Hypothalamus (tissue), 51 donors: ENCODE data around the gene MINDY4.

Experiments
- DNase-seq, 51 donors: peaks; one replicate each; lab custom pipeline; 2025; lab: John Stamatoyannopoulos, UW

Gene MINDY4

DNA sequence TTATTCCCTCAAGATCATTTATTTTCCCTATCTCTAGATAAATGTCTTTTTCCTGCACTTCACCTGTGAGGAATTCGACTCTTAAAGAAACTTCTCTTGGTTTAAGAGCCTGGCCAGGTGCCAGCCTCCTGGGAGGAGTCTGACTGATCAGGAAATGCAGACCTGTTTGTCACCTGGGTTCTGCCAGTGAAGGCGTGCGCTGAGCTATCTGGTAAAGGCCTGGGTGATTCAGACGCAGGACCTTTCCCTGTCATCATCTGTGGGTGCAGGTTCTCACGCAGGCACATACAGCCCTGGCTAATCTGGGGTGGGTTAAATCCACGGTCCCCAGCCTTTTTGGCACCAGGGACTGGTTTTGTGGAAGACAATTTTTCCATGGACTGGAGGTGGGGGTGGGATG is 75.2 kb downstream of the MINDY4 start:
- no peak for DNase-seq

DNA sequence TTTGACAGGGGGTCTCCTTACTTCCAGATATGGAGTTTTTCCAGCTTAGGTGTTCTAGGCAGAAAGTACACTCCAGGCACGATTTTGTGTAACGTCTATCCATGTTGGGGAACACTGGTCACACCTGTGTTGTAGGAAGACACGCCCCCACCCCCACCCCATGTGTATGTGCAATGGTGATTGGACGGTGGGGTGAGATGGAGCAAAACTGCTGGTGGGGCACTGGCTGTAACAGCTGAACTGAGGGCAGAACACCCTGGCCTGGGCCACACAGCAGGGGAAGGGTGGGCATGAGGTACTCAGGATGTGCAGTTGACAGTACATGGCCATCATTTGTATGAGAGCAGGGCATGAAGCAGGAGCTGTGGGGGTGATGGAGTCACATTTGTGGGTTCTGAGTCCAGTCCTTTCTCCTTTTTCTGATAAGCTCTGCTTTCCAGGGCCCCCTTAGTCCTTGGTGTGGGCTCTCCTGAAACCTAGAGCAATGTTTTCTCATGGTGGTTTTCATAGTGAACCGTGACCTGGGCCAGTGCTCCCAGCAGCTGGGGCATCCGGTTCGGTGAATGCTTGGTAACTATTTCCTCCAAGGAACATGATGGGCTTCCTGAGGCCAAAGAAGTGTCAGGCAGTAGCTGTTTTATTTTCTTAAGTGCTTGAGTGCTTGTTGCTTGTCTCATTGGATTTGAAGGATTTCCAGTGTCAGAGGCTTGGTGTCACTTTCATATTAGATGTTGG is 77.1 kb downstream of the MINDY4 start:
- DNase-seq: no peak

DNA sequence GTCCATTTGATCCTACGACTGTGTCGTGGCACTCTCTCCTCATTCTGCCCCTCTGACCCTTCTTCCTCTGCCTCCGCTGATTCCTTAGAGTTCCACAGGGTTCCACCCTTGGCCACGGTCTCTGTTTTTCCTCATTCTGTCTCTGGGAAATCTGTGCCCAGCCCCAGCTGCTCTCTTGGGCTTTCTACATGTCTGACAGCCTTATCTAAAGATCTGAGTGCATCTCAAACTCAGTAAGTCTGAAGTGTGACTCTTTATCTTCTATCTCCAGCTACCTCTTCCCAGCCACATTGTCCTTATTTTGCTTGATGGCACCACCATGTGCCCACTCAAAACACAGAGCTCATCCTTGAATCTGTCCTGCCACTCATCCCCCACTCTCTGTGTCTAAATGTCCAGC is 78.3 kb downstream of the MINDY4 start:
- DNase-seq: no peak

DNA sequence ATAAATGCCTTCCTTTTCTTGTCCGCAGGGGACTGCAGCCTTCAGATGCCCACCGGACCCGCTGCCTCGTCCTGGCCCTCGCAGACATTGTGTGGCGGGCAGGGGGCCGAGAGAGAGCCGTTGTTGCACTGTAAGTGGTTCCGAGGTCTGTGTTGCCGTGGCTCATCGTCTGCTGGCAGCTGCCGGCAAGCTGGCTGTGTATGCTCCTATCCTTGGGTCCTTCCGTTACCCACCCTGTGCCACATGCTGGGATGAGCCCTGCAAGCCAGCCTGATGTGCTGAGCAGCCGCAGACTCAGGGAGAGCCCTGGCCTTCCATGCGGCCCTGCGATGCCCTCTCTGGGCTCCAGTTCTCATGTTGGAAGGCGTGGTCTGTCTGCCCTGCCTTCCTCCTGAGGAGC is 79.2 kb downstream of the MINDY4 start:
- no peak for DNase-seq

DNA sequence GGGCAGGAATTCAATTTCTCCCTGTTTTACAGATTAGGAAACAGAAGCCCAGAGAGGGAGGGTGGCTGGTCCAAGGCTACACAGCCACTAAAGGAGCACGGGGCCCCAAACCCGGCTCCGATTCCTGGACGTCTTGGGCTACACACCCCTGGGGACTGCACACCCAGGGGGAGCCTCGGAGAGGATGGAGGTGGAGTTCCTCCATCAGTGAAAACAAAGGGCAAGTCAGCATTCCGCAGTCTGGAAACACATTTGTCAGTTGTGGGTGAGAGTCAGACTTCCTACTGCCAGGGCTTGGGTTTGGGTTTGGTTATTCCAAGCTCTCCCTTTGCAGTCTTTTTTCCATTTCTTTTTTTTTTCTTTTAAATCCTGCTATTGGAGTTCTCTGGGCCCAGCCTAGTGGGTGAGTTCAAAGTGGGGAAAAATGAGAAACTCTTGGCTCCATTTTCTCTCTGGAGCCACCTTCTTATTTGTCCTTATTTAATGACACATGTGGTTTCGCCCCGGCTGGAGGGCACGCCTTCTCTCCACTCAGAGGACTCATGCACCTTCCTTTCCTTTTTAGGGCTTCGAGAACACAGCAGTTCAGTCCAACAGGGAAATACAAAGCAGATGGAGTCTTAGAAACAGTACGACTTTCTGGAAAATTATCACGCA is 80.6 kb downstream of the MINDY4 start:
- no peak for DNase-seq

DNA sequence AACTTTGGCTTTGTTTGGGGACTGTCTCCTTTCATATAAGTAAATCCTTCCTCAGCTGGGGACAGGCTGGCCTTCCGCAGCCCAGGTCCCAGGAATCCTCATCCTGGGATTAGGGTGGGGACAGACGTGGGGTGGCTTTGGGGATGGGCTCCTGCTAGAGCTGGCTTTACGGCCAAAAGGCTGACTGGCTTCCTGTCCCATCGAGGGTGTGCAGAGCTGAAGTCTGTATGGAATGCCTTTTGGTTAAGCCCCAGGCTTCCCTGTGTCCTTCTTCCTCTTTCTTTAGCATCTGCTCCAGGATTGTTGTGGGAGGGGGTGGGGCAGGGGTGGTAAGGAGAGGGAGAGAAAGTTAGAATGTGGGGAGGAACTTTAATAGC is 81.1 kb downstream of the MINDY4 start:
- DNase-seq: no peak

DNA sequence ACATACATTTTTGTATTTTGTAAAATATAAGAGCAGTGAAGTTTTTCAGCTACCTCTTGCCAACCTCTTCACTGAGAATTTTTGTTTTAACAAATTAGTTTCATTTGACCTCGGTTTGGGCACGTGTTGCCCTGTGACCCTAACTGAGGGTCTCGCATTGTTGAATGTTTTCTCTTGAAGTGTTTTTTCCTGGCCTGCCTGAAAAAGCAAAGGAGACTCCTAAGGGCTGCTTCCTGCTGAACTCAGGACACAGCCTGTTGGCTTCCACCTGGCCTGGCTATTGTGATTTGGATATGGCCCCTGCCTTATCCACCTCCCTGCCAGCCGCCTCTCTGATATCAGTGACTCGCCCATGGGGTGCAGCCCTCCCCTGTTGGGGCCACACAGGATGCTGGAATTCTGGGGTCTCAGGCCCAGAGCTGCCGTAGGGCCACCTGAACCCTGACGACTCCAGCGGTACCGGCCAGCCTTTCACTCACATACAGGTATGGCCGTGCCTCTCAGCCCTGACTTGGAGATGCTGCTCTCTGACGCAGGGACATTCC is 81.6 kb downstream of the MINDY4 start:
- DNase-seq: no peak

DNA sequence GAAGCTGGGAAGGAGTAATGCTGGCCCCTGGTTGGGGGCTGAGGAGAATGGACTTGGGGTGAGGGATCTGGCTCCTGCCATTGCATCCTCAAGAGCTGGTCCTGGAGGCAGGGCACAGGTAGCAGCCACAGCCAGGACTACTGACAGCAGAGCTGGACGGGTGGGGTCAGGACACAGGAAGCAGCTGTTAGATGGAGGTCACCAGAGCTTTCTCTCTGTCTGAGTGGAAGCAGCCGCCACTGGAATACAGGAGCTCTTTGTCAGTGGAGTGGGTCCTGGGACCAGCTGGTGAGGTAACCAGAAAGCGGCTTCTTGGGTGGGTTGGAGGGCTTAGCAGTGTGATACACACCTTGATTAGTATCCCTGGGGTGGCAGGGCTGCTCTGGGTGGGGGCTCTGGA is 82.4 kb downstream of the MINDY4 start:
- no peak for DNase-seq

DNA sequence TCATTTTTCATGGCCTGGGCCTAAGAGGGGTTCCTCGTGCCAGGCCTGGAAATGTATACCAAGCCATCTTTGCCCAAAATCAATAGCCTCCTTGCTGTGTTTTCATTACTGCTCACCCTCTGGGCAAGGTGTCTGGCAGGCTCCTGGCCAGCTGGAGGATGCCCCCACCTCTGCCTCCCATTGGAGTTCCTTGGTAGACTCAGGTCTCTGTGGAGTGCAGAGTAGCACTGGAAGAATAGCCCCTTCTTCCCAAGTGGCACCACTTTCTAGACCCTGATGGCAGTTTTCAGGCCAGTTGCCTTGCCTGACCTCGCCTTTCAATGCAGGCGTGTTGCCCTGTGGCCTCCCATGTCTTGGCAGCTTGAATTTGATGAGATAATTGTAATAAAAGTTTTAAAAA is 84.7 kb downstream of the MINDY4 start:
- DNase-seq: no peak

DNA sequence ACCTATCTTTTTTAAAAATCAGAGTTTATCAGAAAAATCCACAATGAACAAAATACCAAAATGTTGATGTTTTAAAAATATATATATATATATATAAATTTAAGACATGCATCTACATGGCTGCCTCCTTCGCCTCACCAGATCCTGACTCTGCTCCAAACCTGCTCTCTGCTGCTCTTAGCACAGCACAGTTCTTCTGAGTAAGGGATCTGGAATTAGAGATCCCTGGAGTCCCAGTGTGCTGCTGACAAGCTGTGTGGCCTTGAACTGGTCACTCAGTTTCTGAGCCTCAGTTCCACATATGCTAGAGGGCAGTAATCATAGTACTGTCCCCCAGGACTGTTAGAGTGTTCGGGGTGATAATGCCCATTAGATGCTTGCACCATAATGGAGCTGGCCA is 87.4 kb downstream of the MINDY4 start:
- DNase-seq: no peak

DNA sequence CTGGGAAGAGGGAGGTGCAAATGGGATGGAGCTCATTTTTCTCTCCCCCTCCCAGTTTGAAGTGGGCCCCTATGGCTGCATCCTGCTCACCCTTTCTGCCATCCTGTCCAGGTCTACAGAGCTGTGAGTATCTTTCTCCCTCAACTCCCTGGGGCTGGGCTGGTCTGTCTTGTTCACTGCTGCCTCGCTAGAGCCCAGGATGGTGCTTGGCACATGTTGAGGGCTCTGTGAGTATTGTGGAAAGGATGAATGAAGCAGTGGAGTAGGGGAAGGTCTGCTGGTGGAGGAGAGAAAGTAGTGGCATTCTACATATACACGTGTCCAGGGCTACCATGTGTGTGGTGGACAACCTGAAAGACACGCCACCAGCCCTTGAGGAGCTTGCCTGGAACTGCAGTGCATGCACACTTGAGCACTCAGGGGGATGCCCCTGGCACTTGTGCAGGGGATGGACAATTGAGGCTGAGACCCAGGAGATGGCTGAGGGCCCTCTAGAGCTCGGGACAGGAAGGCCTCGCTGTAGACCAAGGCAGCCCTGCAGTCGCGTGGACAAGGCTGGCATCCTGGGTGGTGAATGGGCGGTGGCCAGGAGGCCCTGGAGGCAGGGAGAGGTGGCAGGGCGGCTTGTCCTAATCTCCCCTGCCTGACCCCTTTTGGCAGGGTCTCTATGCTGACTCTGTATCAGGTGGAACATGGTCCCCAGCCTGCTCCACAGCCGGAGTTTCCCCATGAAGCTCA is 88.2 kb downstream of the MINDY4 start:
- DNase-seq: no peak

DNA sequence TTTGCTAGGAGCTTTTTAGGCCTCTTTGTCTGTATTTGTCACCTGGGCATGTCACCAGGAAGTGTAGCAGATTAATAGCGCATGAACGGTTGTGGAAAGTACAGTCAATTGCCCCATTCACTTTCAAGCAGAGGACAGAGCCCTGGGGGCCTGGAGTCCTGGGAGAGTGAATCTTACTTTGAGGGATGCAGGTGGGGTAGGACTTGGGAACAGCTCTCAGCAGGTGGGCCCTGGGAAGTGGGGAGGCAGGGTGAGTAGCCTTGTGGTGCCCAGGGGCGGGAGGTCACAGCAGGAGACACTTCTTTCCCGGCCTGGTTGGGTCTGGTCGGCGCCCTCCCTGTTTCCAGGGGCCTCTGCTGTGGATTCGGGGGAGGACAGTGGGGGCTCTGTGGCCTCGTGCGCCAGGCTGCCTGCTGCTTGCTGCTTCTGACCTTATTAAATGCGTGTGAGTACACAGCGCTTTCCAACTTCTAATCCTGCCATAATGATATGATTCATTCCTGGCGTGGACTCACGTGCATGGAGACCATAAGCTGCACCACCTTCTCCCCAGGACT is 88.8 kb downstream of the MINDY4 start:
- peak in 1 of 51 donors; percentile 16 for DNase-seq

DNA sequence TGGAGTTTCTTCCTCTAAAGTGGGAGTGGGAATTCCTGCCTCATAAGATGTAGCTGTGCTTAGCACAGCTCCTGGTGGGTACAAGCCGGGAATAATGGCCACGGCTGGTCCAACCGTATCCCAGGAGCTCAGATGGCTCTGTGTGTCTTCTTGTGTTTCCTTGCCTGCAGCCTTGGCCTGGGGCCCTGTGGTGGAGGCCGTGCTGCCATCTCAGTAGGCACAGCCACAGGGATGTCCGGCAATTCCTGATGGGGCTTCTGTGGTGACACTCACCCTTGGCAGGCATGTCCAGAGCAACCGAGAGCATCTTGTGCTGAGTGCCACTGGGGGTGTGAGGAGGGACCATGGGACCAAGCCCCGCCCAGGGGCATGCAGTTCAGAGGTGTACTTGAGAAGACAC is 90.4 kb downstream of the MINDY4 start:
- DNase-seq: no peak

DNA sequence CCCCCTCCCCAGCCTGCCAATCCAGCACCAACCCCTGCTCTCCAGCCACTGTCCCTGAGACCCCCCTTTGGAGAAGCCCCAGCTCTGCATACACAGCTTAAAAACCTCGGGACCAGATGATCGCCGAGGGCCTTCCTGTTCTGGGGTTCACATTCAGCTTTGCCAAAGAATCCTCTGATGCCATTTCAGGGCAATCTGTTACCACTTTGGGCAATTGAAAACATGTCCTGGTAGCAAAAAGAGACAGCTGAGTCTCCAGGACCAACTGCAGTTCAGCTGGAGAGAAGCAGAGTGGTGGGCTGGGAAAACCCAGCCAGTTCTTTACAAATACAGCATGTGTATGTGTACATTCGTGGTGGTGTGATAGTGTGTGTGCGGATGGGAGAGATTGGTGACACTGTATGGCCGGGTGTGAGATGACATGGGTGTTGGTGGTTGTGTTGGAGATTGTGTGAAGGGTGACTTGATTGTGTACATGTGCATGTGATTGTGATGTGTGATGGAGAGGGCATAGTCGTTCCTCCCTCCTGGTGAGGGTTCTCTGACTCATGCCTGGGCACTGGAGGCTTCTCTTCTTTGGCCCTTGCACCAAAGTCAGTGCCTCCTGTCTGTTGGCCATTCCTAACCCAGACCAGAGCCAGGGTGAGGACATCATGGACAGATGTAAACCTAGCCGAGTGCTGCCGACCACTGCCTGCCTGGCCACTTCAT is 91.9 kb downstream of the MINDY4 start:
- DNase-seq: no peak

DNA sequence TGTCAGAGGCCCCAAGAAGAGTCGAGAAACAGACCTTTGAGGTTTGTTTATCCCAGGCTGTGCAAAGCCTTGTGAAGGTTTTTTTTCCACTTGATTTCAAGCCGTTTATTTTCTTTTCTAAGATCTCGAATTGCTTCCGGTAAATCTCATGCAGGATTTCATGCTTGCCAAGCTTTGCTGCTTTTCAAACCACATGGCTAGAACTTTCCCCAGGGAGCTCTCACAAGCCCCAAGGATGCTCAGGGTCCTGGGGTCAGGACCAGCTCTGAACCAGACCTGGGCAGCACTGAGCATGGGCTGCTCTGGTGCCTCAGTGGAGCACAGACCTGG is 92.5 kb downstream of the MINDY4 start:
- DNase-seq: no peak

DNA sequence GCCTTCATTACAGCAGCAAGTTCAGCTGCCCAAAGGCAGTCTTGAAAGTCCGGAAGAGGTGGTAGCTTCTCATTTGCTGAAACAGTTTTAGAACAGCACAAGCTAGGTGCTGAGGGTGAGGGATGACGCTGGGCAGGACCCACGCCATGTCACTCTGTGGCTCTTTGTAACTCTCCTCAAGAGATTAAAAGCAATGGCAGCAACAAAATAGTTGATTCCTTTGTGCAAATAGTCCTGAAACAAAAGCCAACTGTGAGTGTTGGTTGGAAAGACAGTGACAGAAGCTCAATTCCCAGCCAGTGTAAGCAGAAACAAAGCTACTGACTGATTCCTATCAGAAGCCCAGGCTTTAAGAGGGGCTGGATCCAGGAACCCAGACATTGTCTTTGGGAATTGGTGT is 92.9 kb downstream of the MINDY4 start:
- DNase-seq: no peak

DNA sequence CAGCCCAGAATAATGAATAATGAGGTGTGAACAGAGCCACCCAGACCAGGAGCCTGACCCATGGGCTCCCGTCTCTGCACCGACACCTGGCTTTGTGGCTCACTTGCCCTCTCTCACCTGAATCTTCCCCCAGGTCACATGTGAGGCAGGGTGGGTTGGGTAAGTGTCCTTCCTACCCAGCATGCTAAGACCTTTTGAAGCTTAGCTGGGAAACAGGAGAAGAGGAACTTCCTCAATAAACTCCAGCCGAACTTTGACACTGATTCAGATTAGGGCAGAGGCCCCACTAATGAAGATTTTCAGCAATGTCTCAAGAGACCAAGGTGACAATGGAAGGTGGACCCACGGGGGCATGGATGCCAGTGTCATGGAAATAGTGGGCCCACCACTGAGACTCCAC is 93.9 kb downstream of the MINDY4 start:
- no peak for DNase-seq

DNA sequence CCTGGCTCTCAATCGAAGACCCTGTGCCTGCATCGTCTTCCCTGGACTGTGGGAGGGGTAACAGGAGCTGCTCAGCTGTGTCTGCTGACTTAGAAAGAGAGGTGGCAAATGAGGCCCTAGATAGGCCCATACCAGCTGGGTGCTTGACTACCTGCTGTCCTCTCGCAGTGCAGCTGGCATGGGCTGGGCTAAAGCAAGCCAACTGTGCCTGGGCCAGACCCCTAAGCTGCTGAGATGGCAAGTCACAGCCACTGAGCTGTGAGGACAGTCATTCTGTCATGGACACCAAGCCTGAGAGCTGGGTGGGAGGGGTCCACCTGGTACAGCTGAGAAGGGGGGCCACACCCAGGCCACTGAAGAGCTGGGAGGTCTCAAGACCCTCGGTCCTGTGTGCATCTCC is 94.6 kb downstream of the MINDY4 start:
- no peak for DNase-seq

DNA sequence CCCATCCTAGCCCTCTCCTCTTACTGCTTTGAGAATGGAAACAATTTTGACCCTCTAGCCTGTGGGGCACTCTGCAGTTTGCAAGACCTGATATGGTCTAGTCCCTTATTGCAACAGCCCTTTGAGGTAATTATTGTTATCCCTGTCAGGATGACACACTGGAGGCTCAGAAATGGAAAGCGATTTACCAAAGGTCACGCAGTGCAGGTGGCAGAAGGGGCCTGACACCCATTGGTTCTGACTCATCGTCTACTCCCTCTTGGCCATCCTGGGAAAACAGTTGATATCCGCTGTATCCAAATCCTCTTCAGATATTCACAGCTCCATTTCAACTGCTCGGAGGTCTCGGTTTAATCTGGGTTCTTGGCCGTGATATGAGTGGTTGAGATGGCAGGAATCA is 95.7 kb downstream of the MINDY4 start:
- no peak for DNase-seq

DNA sequence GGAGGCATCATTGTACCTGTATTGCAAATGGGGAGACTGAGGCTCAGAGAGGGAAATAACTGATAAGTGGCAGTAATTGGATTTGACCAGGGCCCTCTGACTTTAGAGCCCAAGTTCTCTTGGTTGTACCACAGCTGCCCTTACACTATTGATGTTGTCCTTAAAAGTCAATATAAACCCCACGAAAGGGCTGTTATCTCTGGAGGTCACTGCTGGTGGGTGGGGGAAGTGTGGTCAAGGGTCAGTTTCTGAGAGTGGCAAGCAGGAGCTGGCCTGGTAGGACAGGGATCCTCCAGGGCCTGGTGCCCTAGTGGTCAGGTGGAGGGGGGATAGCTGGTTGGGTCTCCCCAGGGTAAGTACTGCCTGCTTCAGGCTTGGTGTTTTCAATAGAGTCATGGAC is 96.3 kb downstream of the MINDY4 start:
- no peak for DNase-seq
